Measurements from ENCODE around the gene RUFY1. TPM values are rescaled to one million over a fixed set of nuclear protein-coding genes. Genes with fewer than 3 reads are reported as not detected.
"Not testable (repeated sequence)": the region's sequence is repeated elsewhere in the genome, so short reads cannot be mapped to it uniquely, and the experiment has no call there.

RUFY1 gene
- total RNA-seq, 1 donor, result 38.2 TPM

GRCh38 chr5:179620293-179620692 is 69.9 kb downstream of the RUFY1 start:
- DNase-seq (ENCODE audit: low read depth in 2 of 3, low spot score in 2 of 3), result no peak

GRCh38 chr5:179620703-179621350 is 70.5 kb downstream of the RUFY1 start:
- no peak for DNase-seq (ENCODE audit: low read depth in 2 of 3, low spot score in 2 of 3)

GRCh38 chr5:179621551-179622214 is 71.3 kb downstream of the RUFY1 start:
- no peak for DNase-seq (ENCODE audit: low read depth in 2 of 3, low spot score in 2 of 3)

GRCh38 chr5:179623003-179623905 is 72.9 kb downstream of the RUFY1 start, which contains the start of gene HNRNPH1:
Gene HNRNPH1, minus strand, starts transcription at chr5:179623671. Its CDS starts 538 bp downstream, at chr5:179623133.
- DNase-seq (ENCODE audit: low read depth in 2 of 3, low spot score in 2 of 3), result peak; percentile 98 to 99 (median 99)

- peak; percentile 33 to 71 (median 54) for DNase-seq (ENCODE audit: low read depth in 2 of 3, low spot score in 2 of 3)
Measured at GRCh38 chr5:179623906-179624741, 73.8 kb downstream of the RUFY1 start.

GRCh38 chr5:179624841-179625271 is 74.5 kb downstream of the RUFY1 start:
- no peak for DNase-seq (ENCODE audit: low read depth in 2 of 3, low spot score in 2 of 3)

- not testable (repeated sequence) for DNase-seq (ENCODE audit: low read depth in 2 of 3, low spot score in 2 of 3)
Measured at GRCh38 chr5:179633501-179634369, 83.4 kb downstream of the RUFY1 start.

GRCh38 chr5:179634370-179635172 is 84.2 kb downstream of the RUFY1 start:
- DNase-seq (ENCODE audit: low read depth in 2 of 3, low spot score in 2 of 3), result not testable (repeated sequence)

GRCh38 chr5:179639296-179639695 is 88.9 kb downstream of the RUFY1 start:
- DNase-seq (ENCODE audit: low read depth in 2 of 3, low spot score in 2 of 3), result not testable (repeated sequence)

GRCh38 chr5:179641745-179642144 is 91.4 kb downstream of the RUFY1 start:
- not testable (repeated sequence) for DNase-seq (ENCODE audit: low read depth in 2 of 3, low spot score in 2 of 3)

- DNase-seq (ENCODE audit: low read depth in 2 of 3, low spot score in 2 of 3), result not testable (repeated sequence)
Measured at GRCh38 chr5:179642626-179643025, 92.3 kb downstream of the RUFY1 start.

- not testable (repeated sequence) for DNase-seq (ENCODE audit: low read depth in 2 of 3, low spot score in 2 of 3)
Measured at GRCh38 chr5:179643141-179643920, 93.0 kb downstream of the RUFY1 start.

- not testable (repeated sequence) for DNase-seq (ENCODE audit: low read depth in 2 of 3, low spot score in 2 of 3)
Measured at GRCh38 chr5:179644766-179645165, 94.4 kb downstream of the RUFY1 start.

GRCh38 chr5:179648410-179648809 is 98.1 kb downstream of the RUFY1 start:
- DNase-seq (ENCODE audit: low read depth in 2 of 3, low spot score in 2 of 3), result no peak

GRCh38 chr5:179649166-179649703 is 98.9 kb downstream of the RUFY1 start:
- DNase-seq (ENCODE audit: low read depth in 2 of 3, low spot score in 2 of 3), result not testable (repeated sequence)

- not testable (repeated sequence) for DNase-seq (ENCODE audit: low read depth in 2 of 3, low spot score in 2 of 3)
Measured at GRCh38 chr5:179650245-179650644, 99.9 kb downstream of the RUFY1 start.

- DNase-seq (ENCODE audit: low read depth in 2 of 3, low spot score in 2 of 3), result peak in 1 of 3 donors; percentile 13
Measured at GRCh38 chr5:179653135-179653534, 102.8 kb downstream of the RUFY1 start.
